Right cardiac atrium (tissue), 5 donors: Measurements from ENCODE around the gene USP53. TPM values are rescaled to one million over a fixed set of nuclear protein-coding genes. Genes with fewer than 3 reads are reported as not detected.

ENCODE experiments used
- ATAC-seq, 2 donors: fragments of 200-7000 bp; cut with Tn5 transposase; one replicate each; pipeline versions ENCODE4 v1.8.0 to v1.9.1; 2020; ENCODE audit warnings: moderate library complexity in 2 of 2, mild to moderate bottlenecking in 1 of 2
- DNase-seq, 3 donors: peaks; one replicate each; pipeline ENCODE4 v3.0.0-alpha.2; 2020
- H3K27ac ChIP-seq: one replicate; pipeline ENCODE4 v1.5.1; 2013; ENCODE audit warnings: mild to moderate bottlenecking, low read length, control low read depth, moderate library complexity
- H3K27me3 ChIP-seq: one replicate; pipeline ENCODE4 v1.6.1; 2013; ENCODE audit not compliant: control insufficient read depth, insufficient read depth
- H3K4me1 ChIP-seq: one replicate; pipeline ENCODE4 v1.6.1; 2013; ENCODE audit warnings: low read length; ENCODE audit not compliant: control insufficient read depth, insufficient read depth
- H3K4me3 ChIP-seq: one replicate; pipeline ENCODE4 v1.5.1; 2013; ENCODE audit warnings: low read length, control low read depth
- H3K9me3 ChIP-seq: one replicate; pipeline ENCODE4 v1.6.1; 2013; ENCODE audit warnings: low read length; ENCODE audit not compliant: control insufficient read depth
- WGBS: extraction: QIAGEN DNeasy Blood & Tissue Kit; methylation state at CpG from one replicate; pipeline ENCODE4 v1.1.7; 2013; 5-methylcytosine and 5-hydroxymethylcytosine counted together
- intact Hi-C, 4 donors: fragments of 100-400 bp; cut with DNase I; formaldehyde crosslinking; loops; one replicate each; pipeline versions ENCODE4 v1.11.0 to v1.14.0; 2022 to 2023
- polyA plus RNA-seq: library from polyadenylated mRNA; stranded (reverse); fragments of 200-250 nt; gene quantifications from one replicate; pipeline ENCODE4 v1.2.3, GENCODE V29; 2013
- total RNA-seq, 4 donors: library from RNA; stranded (reverse); fragmentation: NEBNext Ultra II Directional; extraction: Animal tissue kit (Norgen Biotek cat#: 25700); gene quantifications; one replicate each; pipeline ENCODE4 v1.2.1, GENCODE V29; 2021
- donor health status: healthy with polysubstance abuse.
- donor health status: DM: no; HTN: yes; CAD: no.
- donor health status: DM: no; HTN: no; CAD: no.
- donor health status: DM: no; HTN: yes; CAD: no; lungs with severe emphysema.
- donor health status: DM: yes; HTN: yes; CAD: no.

Gene USP53
- total and polyA plus RNA-seq, 5 donors = 26.5 to 62.4 (median 50.2) TPM

- Histone ChIP-seq H3K4me1 (peaks cover 5% of the 10 kb centered on the region), H3K27me3 (no peaks in the 10 kb centered on the region), H3K9me3 (no peaks in the 10 kb centered on the region), H3K27ac (peak overlapping the region; percentile 92), H3K4me3 (peak overlapping the region; percentile 80)
- WGBS = under 1% methylated on average over 2 of the region's 2 CpGs
- intact Hi-C loops = loop anchor here in 2 of 4 donors (5.0 to 10.0 kb wide), 2 partner anchors 317 to 564 kb away; no protein-coding TSS in a partner anchor
- DNase-seq = no peak
- peak in 1 of 2 donors; percentile 18 for ATAC-seq
These were observed 86.8 kb downstream of the USP53 start for GRCh38 chr4:119299260-119299671.

GRCh38 chr4:119299741-119300100, 87.2 kb downstream of the USP53 start:
- Histone ChIP-seq H3K27me3 (no peaks in the 10 kb centered on the region), H3K4me1 (peaks cover 5% of the 10 kb centered on the region), H3K9me3 (no peaks in the 10 kb centered on the region), H3K27ac (peak overlapping the region; percentile 92), H3K4me3 (peak overlapping the region; percentile 80)
- DNase-seq = no peak
- ATAC-seq = peak; percentile 4 to 13
- WGBS = 1% methylated on average over 9 of the region's 9 CpGs
- intact Hi-C loops = loop anchor here in 3 of 4 donors (5.0 to 10.0 kb wide), 3 partner anchors 175 to 565 kb away; no protein-coding TSS in a partner anchor

- DNase-seq (peak; percentile 97 to 99 (median 98)), ATAC-seq (peak; percentile 98 to 99)
- Histone ChIP-seq H3K4me3 (peak overlapping the region; percentile 80), H3K27ac (peak overlapping the region; percentile 92), H3K9me3 (no peaks in the 10 kb centered on the region), H3K27me3 (no peaks in the 10 kb centered on the region), H3K4me1 (peaks cover 5% of the 10 kb centered on the region)
- WGBS = under 1% methylated on average over 54 of the region's 54 CpGs
- intact Hi-C loops = loop anchor here in 1 of 4 donors (10.0 kb wide), 1 partner anchor 174 kb away; no protein-coding TSS in a partner anchor
These were observed 87.8 kb downstream of the USP53 start for GRCh38 chr4:119300101-119300978.

DNA sequence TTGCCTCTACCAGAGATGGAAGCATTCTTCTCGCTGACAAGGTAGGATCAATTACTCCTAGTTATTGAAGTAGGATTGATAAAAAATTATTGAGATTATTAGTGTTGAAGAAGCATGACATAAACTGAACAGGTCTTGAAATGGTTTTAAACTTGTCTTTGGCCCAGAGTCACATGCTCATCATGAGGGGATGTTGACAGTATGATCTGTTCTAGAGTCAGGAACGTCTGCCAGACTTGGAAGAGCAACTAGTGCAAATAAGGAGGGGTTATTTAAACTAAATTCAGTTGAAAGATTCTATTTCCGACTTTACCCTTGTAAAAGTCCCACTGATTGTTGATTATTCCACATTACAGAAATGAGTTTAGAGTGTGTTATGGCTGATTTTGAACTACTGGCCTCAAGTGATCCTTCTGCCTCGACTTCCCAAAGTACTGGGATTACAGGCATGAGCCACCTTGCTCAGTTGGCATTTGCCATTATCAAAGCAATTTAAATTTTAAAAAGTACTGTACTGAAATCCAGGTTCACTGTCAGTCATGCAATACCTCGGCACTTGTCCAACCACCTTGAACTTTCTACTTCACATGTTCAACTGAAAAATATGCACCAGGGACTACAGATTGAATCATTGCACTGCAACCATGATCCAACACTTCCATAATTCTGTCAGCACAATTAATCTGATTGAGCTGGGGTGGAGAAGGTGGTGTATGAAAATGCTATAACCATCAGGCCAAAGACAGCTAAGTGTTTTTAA, 89.7 kb downstream of the USP53 start:
- no peak overlapping the region for H3K27ac ChIP-seq
- WGBS = 76% methylated on average over 5 of the region's 5 CpGs
- H3K4me3 ChIP-seq = no peak overlapping the region
- ATAC-seq (no peak), DNase-seq (no peak)
- peaks cover 5% of the 10 kb centered on the region for H3K4me1 ChIP-seq
- intact Hi-C loops = loop anchor here in 1 of 4 donors (10.0 kb wide), 1 partner anchor 173 kb away; no protein-coding TSS in a partner anchor
- H3K9me3 ChIP-seq = no peaks in the 10 kb centered on the region
- H3K27me3 ChIP-seq = no peaks in the 10 kb centered on the region

GRCh38 chr4:119303587-119304305, 91.2 kb downstream of the USP53 start:
- Histone ChIP-seq H3K27me3 (no peaks in the 10 kb centered on the region), H3K4me1 (peaks cover 5% of the 10 kb centered on the region), H3K9me3 (no peaks in the 10 kb centered on the region), H3K4me3 (no peak overlapping the region), H3K27ac (no peak overlapping the region)
- ATAC-seq (no peak), DNase-seq (no peak)
- intact Hi-C loops = loop anchor here in 1 of 4 donors (10.0 kb wide), 1 partner anchor 171 kb away; no protein-coding TSS in a partner anchor
- WGBS = 97% methylated on average over 5 of the region's 5 CpGs

- Histone ChIP-seq H3K4me3 (no peak overlapping the region), H3K9me3 (no peaks in the 10 kb centered on the region), H3K4me1 (no peaks in the 10 kb centered on the region), H3K27ac (no peak overlapping the region), H3K27me3 (no peaks in the 10 kb centered on the region)
- ATAC-seq (no peak), DNase-seq (no peak)
- intact Hi-C loops = loop anchor here in 1 of 4 donors (10.0 kb wide), 1 partner anchor 170 kb away; no protein-coding TSS in a partner anchor
These were observed 91.9 kb downstream of the USP53 start for GRCh38 chr4:119304431-119304830.

DNA sequence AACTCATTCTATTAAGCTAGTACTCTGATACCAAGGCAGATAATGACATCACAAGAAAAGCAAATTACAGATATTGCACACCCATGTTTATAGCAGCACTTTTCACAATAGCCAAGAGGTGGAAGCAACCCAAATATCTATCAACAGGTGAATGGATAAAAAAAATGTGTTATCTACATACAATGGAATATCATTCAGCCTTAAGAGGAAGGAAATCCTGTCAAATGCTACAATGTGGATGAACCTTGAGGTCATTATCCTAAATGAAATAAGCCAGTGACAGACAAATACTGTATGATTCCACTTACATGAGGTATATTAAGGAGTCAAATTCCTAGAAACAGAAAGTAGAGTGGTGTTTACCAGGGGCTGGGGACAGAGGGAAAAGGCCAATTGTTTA, 95.1 kb downstream of the USP53 start:
- intact Hi-C loops = loop anchor here in 1 of 4 donors (10.0 kb wide), 1 partner anchor 167 kb away; no protein-coding TSS in a partner anchor
- no peak overlapping the region for H3K4me3 ChIP-seq
- H3K27me3 ChIP-seq = no peaks in the 10 kb centered on the region
- H3K27ac ChIP-seq = no peak overlapping the region
- H3K9me3 ChIP-seq = no peaks in the 10 kb centered on the region
- H3K4me1 ChIP-seq = no peaks in the 10 kb centered on the region
- DNase-seq (no peak), ATAC-seq (no peak)

DNA sequence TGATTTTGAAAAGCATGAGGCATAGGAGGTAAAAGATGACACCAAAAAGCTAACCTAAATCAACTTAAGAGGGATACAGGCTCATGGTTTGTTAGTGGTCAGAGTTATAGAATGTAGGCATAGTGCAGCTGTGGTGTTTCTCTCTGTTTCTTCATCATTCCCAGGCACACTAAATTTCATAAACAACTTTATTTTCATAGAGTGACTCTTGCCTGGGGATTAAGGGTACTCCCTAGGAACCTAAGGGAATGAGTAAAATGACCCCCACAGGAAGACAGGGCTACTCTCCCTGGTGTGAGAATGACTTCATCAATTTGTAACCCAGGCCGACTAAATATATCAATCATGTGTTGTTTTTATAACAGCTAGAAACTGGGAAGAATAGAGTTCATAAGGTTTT, 98.3 kb downstream of the USP53 start:
- H3K27me3 ChIP-seq = no peaks in the 10 kb centered on the region
- intact Hi-C loops = loop anchor here in 1 of 4 donors (10.0 kb wide), 1 partner anchor 734 kb away; no protein-coding TSS in a partner anchor
- no peak overlapping the region for H3K27ac ChIP-seq
- no peaks in the 10 kb centered on the region for H3K4me1 ChIP-seq
- 53% methylated on average over 1 of the region's 1 CpG for WGBS
- DNase-seq (no peak), ATAC-seq (no peak)
- no peak overlapping the region for H3K4me3 ChIP-seq
- H3K9me3 ChIP-seq = no peaks in the 10 kb centered on the region

- H3K27ac ChIP-seq = no peak overlapping the region
- no peaks in the 10 kb centered on the region for H3K9me3 ChIP-seq
- H3K4me1 ChIP-seq = no peaks in the 10 kb centered on the region
- DNase-seq (no peak), ATAC-seq (no peak)
- intact Hi-C loops = loop anchor here in 1 of 4 donors (10.0 kb wide), 1 partner anchor 732 kb away; no protein-coding TSS in a partner anchor
- H3K27me3 ChIP-seq = no peaks in the 10 kb centered on the region
- H3K4me3 ChIP-seq = no peak overlapping the region
These were observed 100.7 kb downstream of the USP53 start for GRCh38 chr4:119313237-119313636.

DNA sequence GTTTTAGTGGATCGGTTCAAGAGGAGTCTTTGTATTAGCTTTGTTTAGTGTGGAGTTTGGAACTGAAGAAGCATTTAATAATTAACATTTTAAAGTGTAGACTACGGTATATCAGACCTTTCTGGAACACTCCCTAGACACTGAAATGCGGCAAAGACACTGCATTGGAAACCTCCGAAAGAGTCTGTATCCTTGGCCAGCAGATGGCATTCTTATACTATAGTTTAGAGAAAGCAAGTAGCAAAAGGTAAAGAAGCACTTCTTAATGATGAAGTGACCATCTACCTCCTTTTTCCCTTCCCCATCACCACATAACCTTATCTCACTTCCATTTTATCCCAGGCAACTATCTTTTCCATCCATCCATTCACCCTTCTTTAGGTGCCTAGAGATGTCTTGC, 101.8 kb downstream of the USP53 start:
- WGBS = 21% methylated on average over 4 of the region's 4 CpGs
- H3K27ac ChIP-seq = no peak overlapping the region
- no peak overlapping the region for H3K4me3 ChIP-seq
- intact Hi-C loops = loop anchor here in 1 of 4 donors (10.0 kb wide), 1 partner anchor 730 kb away; no protein-coding TSS in a partner anchor
- no peaks in the 10 kb centered on the region for H3K27me3 ChIP-seq
- DNase-seq (no peak), ATAC-seq (peak; percentile 67 to 71)
- H3K9me3 ChIP-seq = no peaks in the 10 kb centered on the region
- H3K4me1 ChIP-seq = no peaks in the 10 kb centered on the region
